NCI-H526 (cell line): ENCODE results near the gene NFYA.

Experiments used
- DNase-seq, 2 experiments: peaks; one replicate each; lab custom pipeline; 2025; lab: John Stamatoyannopoulos, UW

The NFYA gene

DNA sequence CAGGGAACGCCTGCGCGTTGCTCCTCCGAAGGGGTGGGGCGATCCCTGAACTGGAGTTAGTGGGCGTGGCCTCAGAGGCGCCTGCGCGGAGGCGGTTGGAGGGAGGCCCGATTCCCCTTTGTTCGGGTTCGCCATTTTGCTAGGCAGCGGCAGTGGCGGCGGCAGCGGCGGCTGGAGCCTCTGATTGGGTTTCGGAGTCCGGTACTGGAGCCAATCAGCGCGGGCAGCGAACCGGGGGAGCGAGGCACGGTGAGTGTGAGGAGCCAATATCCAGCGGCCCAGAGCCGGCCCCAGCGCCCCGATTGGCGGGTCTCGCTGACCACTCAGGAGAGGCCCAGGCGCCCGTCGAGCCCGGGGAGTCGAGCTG lies at the start of gene NFYA:
TSS of gene NFYA (plus strand) at position 139 of the 367 bp plus-strand sequence. CDS start 6,116 bp downstream, outside the sequence.
- DNase-seq = peak in 1 of 2 experiments; percentile 99

DNA sequence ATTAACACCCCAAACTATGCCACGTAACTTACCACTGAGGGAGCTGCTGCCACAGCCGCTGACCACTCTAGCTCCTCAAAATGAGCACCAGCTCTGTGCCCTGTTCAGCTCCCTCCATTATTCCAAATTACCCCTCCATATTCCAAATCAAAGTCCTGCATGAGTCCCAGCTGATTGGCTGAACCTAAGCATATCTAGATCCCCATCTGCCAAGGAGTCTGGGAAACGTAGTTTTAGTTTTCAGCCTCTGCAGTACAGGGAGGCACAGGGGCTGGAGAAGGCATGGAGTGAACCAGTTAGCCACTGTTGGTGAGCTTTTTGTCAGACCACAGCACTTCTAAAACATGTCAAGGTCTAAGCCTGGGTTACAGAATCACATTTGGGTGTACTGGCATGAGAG lies 49.7 kb upstream of the NFYA start:
- no peak for DNase-seq

GRCh38 chr6:41025966-41026530 lies 46.7 kb upstream of the NFYA start:
- no peak for DNase-seq

GRCh38 chr6:41027241-41027640 lies 45.5 kb upstream of the NFYA start:
- peak in 1 of 2 experiments; percentile 36 for DNase-seq

- peak; percentile 74 to 88 for DNase-seq
Measured at GRCh38 chr6:41027799-41028560, 44.8 kb upstream of the NFYA start.

- peak in 1 of 2 experiments; percentile 62 for DNase-seq
Measured at GRCh38 chr6:41028561-41029412, 44.0 kb upstream of the NFYA start.

GRCh38 chr6:41032830-41033229 lies 39.9 kb upstream of the NFYA start:
- no peak for DNase-seq

GRCh38 chr6:41033776-41034175 lies 39.0 kb upstream of the NFYA start:
- no peak for DNase-seq

DNA sequence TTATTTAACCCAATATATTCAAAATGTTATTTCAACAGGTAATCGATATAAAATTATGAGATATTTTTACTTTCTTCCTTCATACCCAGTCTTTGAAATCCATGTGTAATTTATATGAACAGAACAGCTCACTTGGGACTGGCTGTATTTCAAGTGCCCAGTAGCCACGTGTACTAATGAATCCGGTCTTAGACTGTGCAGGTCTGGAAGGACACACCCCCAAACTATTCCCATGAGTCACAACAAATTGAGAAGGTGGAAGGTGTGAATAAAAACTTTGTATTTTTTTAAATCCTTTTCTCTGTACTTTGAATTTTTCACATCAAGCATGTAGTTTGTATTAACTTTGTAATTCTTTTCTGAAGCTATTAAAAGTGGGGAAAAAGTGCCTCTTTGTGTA lies 36.6 kb upstream of the NFYA start:
- DNase-seq = no peak

GRCh38 chr6:41036601-41037000 lies 36.2 kb upstream of the NFYA start:
- DNase-seq = no peak

DNA sequence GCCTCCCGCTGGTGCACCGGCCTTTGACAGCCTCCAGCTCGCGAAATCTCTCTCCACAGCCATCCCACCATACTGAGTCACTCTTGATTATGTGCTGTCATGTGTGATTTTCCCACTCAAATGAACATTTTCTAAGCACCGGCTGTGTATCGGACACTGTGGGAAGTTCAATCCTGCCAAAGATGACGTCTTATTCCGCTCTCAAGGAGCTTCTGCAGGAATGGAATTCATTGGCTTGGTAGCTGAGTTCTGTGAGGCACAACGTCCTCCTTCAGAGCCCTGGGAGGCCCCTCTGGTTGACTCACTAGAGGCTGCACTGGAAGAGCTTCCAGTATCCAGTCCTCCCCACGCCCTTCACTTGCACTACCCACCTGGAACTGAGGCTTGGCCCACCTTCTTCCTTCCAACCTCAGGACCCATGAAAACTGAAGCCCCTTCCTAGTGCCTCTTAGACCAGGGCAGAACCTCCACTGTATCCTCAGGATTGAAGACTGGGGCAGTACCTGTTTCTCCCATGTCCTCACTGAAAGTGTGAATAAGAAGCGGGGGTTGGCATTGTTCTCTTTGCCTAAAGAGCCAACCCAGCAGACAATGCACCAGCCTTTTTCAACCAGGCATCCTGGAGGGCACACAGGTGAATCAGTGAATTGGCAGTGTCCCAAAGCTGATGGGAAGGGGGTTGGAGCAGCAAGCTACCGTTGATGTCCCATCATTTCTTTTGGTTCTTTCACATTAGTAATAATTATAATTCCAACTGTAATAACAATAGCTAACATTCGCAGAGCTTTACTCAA lies 35.5 kb upstream of the NFYA start:
- no peak for DNase-seq

- DNase-seq = no peak
Measured at GRCh38 chr6:41038205-41038604, 34.6 kb upstream of the NFYA start.

GRCh38 chr6:41039060-41039998 lies 33.4 kb upstream of the NFYA start, which contains the start of gene UNC5CL:
UNC5CL (minus strand) TSS chr6:41039221; CDS start chr6:41035074, 4,147 bp downstream.
- peak in 1 of 2 experiments; percentile 76 for DNase-seq

DNA sequence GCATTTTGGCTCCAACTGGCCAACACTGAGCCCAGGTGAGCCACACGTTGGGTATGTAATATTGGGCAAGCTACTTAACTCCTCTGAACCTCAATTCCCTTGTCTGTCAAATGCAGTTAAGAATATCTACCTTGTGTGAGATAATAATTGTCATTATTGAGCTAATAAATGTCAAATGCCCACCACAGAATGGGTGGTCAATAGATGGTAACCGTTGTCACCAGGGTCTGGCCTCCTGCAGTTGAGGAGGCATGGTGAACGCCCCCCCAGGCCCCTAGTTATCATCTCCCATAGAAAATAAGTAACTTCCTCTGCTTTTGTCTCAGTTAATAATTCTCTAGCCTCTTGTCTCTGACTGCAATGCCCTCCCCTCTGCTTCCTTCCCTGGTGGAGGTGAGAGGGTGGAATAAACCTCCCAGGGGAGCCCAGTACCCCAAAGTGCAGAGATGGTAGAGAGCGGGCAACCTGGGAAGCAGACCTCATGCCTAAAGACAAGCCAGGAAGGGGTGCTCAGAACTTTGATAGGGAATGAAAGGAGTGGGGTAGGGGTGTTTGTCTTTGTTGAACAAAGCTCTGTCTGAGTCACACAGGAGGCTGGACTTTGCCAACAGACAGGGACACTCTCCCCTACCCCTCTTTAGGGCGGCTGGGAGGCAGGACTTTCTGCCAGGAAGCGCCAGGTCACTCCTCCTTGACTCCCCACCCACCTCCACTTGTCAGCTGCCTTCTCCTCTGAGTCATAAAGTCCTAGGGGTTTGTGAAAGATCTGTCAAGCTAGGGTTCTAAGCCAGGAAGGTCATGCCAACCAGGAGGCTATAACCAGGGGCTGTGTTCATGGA lies 32.5 kb upstream of the NFYA start:
- no peak for DNase-seq

DNA sequence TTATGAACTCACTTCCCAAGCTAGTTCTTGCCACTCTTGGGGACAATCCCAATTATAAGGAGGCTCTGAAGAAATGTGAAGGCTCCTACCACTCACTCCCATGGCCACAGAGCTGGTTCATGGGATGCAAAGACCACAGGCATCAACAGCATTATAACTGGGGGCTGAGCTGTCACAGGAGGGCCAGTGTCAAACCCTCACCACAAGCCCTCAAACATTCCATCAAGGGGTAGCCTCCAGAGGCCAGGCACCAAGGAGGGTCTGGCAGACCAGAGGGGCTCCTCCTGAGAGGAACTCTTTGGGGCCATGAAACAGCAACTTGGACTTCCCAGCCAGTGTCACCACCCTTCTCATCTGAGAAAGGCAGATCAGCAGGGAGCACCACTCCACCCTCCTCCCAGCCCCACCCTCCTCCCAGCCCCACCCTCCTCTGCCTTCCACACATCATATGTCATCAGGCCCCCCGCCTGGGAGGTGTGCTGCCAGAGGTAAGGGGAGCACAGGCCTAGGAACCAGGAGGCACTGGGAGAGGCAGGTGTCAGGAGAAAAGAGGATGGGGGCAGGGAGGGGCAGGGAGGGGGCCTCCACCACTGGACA lies 31.7 kb upstream of the NFYA start:
- DNase-seq = no peak

GRCh38 chr6:41042226-41043055 lies 30.3 kb upstream of the NFYA start, which contains the start of gene TSPO2:
TSPO2 (plus strand) TSS chr6:41042467; CDS start chr6:41042986, 519 bp downstream.
- DNase-seq = no peak

GRCh38 chr6:41043151-41043550 lies 29.6 kb upstream of the NFYA start:
- no peak for DNase-seq

- no peak for DNase-seq
Measured at GRCh38 chr6:41045664-41046063, 27.1 kb upstream of the NFYA start.
